Kidney epithelial cell (primary cell): Measurements from ENCODE around the gene ARHGEF33. TPM values are rescaled to one million over a fixed set of nuclear protein-coding genes. Genes with fewer than 3 reads are reported as not detected.

ENCODE experiments used
- DNase-seq: peaks from one replicate; pipeline ENCODE4 v3.0.0-alpha.2; 2010; ENCODE audit warnings: low read depth
- H3K27me3 ChIP-seq: 2 replicates; pipeline ENCODE4 v1.6.0; 2011; ENCODE audit warnings: low read length; ENCODE audit not compliant: control insufficient read depth, insufficient read depth
- H3K36me3 ChIP-seq: 2 replicates; pipeline ENCODE4 v1.5.1; 2011; ENCODE audit warnings: low read length; ENCODE audit not compliant: control insufficient read depth, insufficient read depth
- H3K4me3 ChIP-seq: 2 replicates; pipeline ENCODE4 v1.5.1; 2011; ENCODE audit warnings: low read depth, mild to moderate bottlenecking, control low read depth, low read length
- CTCF ChIP-seq: IDR thresholded peaks from 2 replicates; pipeline ENCODE4 v1.5.1; 2011; ENCODE audit warnings: mild to moderate bottlenecking, moderate library complexity, low read length, control low read depth, inconsistent platforms; ENCODE audit not compliant: insufficient read depth, poor library complexity, severe bottlenecking
- total RNA-seq: library from RNA; depleted of rRNA; stranded (reverse); fragments of >200 nt; gene quantifications from 2 replicates; pipeline ENCODE4 v1.2.3, GENCODE V29; 2015

ARHGEF33 gene
- total RNA-seq = 0.14 and 0.46 TPM in 2 replicates

DNA sequence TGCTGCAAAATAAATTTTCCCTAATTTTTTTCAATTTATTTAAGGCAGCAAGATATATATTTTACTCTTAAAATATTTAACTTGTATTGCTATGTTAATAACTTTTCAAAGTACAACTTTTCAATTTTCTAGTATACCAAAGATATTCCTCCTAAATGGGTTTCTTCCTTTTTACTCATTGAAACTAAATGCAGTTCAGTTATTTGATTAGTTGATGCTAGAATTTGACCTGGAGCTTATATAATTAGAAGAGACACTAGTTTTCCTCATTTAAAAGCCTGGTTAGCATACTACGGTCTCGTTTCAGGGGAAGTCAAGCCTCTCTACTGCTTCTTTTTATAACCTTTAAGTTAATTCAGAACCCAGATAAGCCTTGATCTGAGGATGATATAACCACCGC lies at the start of gene ARHGEF33:
TSS of gene ARHGEF33 (plus strand) at position 301 of the 400 bp plus-strand sequence. CDS start 29,573 bp downstream, outside the sequence.
- TF ChIP-seq CTCF = no peak
- no peak for DNase-seq
- Histone ChIP-seq H3K4me3 (no peak within 1 kb of the TSS), H3K36me3 (no peaks in the 10 kb centered on the region), H3K27me3 (no peaks in the 10 kb centered on the region)

- Histone ChIP-seq H3K36me3 (no peaks in the 10 kb centered on the region), H3K4me3 (no peak overlapping the region), H3K27me3 (no peaks in the 10 kb centered on the region)
- no peak for TF ChIP-seq CTCF
- no peak for DNase-seq
These were observed 39.6 kb upstream of the ARHGEF33 start for GRCh38 chr2:38850045-38850444.

DNA sequence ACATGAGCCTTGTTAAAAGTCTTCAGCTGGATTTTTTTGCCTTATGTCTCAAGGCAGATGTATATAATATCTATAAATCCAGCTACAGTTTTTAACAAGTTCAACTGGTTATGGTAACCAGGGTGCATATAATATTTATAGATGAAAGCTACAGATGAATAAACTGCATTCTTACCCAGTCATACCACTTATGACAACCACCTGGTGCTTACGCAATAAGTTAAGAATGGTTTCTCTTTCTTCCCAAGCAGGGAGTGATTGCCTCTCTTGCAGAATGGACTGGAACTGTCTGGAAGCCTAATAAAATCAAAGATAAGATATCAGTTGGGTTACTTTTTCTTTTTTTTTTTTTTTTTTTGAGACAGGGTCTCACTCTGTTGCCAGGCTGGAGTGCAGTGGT lies 33.5 kb upstream of the ARHGEF33 start:
- H3K36me3 ChIP-seq = no peaks in the 10 kb centered on the region
- DNase-seq = no peak
- no peak overlapping the region for H3K4me3 ChIP-seq
- H3K27me3 ChIP-seq = no peaks in the 10 kb centered on the region
- TF ChIP-seq CTCF = no peak

GRCh38 chr2:38862476-38862875 lies 27.2 kb upstream of the ARHGEF33 start:
- no peak for DNase-seq
- H3K27me3 ChIP-seq = no peaks in the 10 kb centered on the region
- TF ChIP-seq CTCF = no peak
- H3K4me3 ChIP-seq = no peak overlapping the region
- no peaks in the 10 kb centered on the region for H3K36me3 ChIP-seq

DNA sequence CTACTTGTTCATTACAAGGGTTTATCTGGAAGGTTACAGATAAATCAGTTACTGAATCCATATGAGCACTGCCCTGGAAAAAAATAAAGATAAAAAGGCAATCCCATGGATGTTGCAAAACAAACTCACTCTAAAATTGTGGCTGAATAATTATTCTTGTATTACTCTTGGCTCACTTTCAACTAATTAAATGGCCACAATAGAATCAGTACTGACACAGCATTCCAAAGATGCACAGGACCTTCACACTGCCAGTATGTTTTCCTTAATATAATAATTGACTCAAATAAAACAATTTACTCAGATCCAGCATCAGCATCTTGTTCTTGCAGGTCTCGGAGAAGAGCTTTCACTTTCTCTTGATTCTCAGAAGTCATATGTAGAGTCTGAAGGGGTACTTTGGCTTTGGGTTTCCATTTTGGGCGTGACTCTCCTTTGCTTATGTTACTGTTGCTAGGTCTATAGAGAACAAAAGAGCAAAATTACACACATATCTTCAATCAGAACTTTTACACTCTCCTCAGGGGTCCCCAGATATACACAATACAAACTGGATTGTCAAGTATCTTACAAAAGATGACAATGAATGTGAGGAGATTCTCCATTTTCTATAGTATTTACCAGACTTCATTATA lies 26.5 kb upstream of the ARHGEF33 start:
- no peaks in the 10 kb centered on the region for H3K36me3 ChIP-seq
- no peak overlapping the region for H3K4me3 ChIP-seq

More for the DNA sequence above, 26.5 kb upstream of the ARHGEF33 start:
- DNase-seq = no peak
- no peak for TF ChIP-seq CTCF
- no peaks in the 10 kb centered on the region for H3K27me3 ChIP-seq
